ENCODE results near the gene PIGH.

GRCh38 chr14:67619446-67620216 lies 19.6 kb upstream of the PIGH start, which contains the start of gene ARG2:
- TF ChIP-seq MAX (IDR thresholded peaks at IDR 0.05; ENCODE audit: low read depth, low read length) (no peak), CTCF (IDR thresholded peaks at IDR 0.05; ENCODE audit: low read depth, low read length) (no peak)
